OCI-LY3 (cell line): Measurements from ENCODE around the gene SEC11A.

Experiments
- H2AFZ ChIP-seq: fragments of 200-600, 300-600 bp; shearing (Covaris generic); 2 replicates; pipeline ENCODE4 v1.6.0; 2014; ENCODE audit warnings: antibody characterized with exemption, low read depth, low read length
- H3K27ac ChIP-seq: fragments of 200-600, 300-600 bp; sonication (generic); 2 replicates; pipeline ENCODE4 v1.5.1; 2014; ENCODE audit warnings: mild to moderate bottlenecking, low read length, moderate library complexity, mixed read lengths
- H3K27me3 ChIP-seq: fragments of 200-600, 300-600 bp; sonication (generic); 2 replicates; pipeline ENCODE4 v1.6.1; 2014; ENCODE audit warnings: low read depth, low read length, mixed read lengths
- H3K36me3 ChIP-seq: fragments of 200-600, 300-600 bp; sonication (generic); replicated peaks from 2 replicates; pipeline ENCODE3; 2014; ENCODE audit warnings: low read depth, low read length, mixed read lengths
- H3K4me1 ChIP-seq: fragments of 300-600, 200-600 bp; sonication (generic); 2 replicates; pipeline ENCODE4 v1.6.1; 2014; ENCODE audit warnings: low read length, mixed read lengths
- H3K4me2 ChIP-seq: fragments of 200-600, 300-600 bp; sonication (generic); 2 replicates; pipeline ENCODE4 v1.6.1; 2014; ENCODE audit warnings: low read length, mixed read lengths
- H3K4me3 ChIP-seq: fragments of 300-600, 200-600 bp; sonication (generic); 2 replicates; pipeline ENCODE4 v1.5.1; 2014; ENCODE audit warnings: antibody characterized with exemption, mild to moderate bottlenecking, low read length, moderate library complexity
- H3K79me2 ChIP-seq: fragments of 300-600, 200-600 bp; shearing (Covaris generic); 2 replicates; pipeline ENCODE4 v1.6.1; 2014; ENCODE audit warnings: mild to moderate bottlenecking, low read length, mixed read lengths
- H3K9ac ChIP-seq: fragments of 300-600, 200-600 bp; shearing (Covaris generic); 2 replicates; pipeline ENCODE4 v1.6.0; 2014; ENCODE audit warnings: mild to moderate bottlenecking, low read length, moderate library complexity
- H3K9me3 ChIP-seq: fragments of 200-600, 300-600 bp; shearing (Covaris generic); 2 replicates; pipeline ENCODE4 v1.6.1; 2014; ENCODE audit warnings: low read length, mixed read lengths; ENCODE audit not compliant: insufficient read depth
- H4K20me1 ChIP-seq: fragments of 200-600, 300-600 bp; sonication (generic); 2 replicates; pipeline ENCODE4 v1.6.1; 2016; ENCODE audit warnings: low read length, mixed read lengths; ENCODE audit not compliant: insufficient read depth
- EZH2phosphoT487 ChIP-seq: fragments of 200-600 bp; shearing (Covaris generic); IDR thresholded peaks from 2 replicates; pipeline ENCODE4 v1.6.1; 2018; ENCODE audit warnings: antibody characterized with exemption, mixed run types, low read depth
- TF ChIP-seq, protein P1 (sequence below): fragments of 200-600, 300-600 bp; sonication (generic); IDR thresholded peaks from 2 replicates; pipeline ENCODE4 v1.5.1; 2014; ENCODE audit warnings: antibody characterized with exemption, low read length, low read depth

SEC11A gene

DNA sequence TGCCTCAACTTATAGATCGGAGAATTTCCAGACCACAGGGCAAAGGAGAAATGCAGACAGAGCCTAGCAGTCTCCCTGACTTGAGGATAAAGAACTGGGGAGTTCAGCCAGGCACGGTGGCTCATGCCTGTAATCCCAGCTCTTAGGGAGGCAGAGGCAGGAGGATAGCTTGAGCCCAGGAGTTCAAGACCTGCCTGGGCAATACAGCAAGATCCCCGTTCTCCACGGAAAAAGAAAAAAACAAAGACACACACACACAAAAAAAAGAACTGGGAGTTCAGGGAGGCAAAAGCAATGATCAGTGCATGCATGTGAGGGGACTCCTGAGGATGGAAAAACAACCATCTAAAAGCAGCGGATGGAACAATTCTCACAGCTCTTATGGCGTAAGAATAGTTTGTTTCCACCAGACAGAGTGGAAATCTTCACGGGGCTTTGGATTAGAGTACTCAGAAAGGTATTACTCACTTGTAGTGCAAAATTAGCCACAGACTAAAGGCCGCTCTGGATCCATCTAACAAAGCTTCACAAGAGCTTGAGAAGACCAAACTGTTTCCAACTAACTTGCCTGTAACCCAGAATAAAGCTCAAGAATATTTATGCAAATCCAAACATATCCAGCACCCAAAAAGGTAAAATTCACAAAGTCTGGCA is 16.3 kb downstream of the SEC11A start:
- Histone ChIP-seq H3K4me1 (peaks cover 8% of the 10 kb centered on the region), H3K36me3 (no peaks in the 10 kb centered on the region), H3K27me3 (no peaks in the 10 kb centered on the region), H3K27ac (no peak overlapping the region), H4K20me1 (peaks cover 50% of the 10 kb centered on the region), H3K79me2 (peaks cover 90% of the 10 kb centered on the region), H3K9me3 (no peaks in the 10 kb centered on the region), H3K9ac (no peak overlapping the region), H2AFZ (no peak overlapping the region), H3K4me3 (no peak overlapping the region), H3K4me2 (no peak overlapping the region)
- TF ChIP-seq, protein P1, sequence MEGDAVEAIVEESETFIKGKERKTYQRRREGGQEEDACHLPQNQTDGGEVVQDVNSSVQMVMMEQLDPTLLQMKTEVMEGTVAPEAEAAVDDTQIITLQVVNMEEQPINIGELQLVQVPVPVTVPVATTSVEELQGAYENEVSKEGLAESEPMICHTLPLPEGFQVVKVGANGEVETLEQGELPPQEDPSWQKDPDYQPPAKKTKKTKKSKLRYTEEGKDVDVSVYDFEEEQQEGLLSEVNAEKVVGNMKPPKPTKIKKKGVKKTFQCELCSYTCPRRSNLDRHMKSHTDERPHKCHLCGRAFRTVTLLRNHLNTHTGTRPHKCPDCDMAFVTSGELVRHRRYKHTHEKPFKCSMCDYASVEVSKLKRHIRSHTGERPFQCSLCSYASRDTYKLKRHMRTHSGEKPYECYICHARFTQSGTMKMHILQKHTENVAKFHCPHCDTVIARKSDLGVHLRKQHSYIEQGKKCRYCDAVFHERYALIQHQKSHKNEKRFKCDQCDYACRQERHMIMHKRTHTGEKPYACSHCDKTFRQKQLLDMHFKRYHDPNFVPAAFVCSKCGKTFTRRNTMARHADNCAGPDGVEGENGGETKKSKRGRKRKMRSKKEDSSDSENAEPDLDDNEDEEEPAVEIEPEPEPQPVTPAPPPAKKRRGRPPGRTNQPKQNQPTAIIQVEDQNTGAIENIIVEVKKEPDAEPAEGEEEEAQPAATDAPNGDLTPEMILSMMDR = no peak
- TF ChIP-seq EZH2phosphoT487 = no peak

- Histone ChIP-seq H3K4me3 (no peak overlapping the region), H3K9ac (no peak overlapping the region), H3K9me3 (no peaks in the 10 kb centered on the region), H3K27me3 (no peaks in the 10 kb centered on the region), H3K27ac (no peak overlapping the region), H3K4me1 (peaks cover 8% of the 10 kb centered on the region), H3K4me2 (no peak overlapping the region), H4K20me1 (peaks cover 30% of the 10 kb centered on the region), H3K79me2 (peaks cover 88% of the 10 kb centered on the region), H3K36me3 (no peaks in the 10 kb centered on the region), H2AFZ (no peak overlapping the region)
- no peak for TF ChIP-seq EZH2phosphoT487
- TF ChIP-seq, protein P1 = no peak
These were observed 18.5 kb downstream of the SEC11A start for GRCh38 chr15:84697236-84697990.

- Histone ChIP-seq H3K9ac (no peak overlapping the region), H3K36me3 (no peaks in the 10 kb centered on the region), H3K4me1 (peaks cover 8% of the 10 kb centered on the region), H3K79me2 (peaks cover 88% of the 10 kb centered on the region), H2AFZ (no peak overlapping the region), H4K20me1 (peaks cover 30% of the 10 kb centered on the region), H3K27ac (no peak overlapping the region), H3K9me3 (no peaks in the 10 kb centered on the region), H3K4me3 (no peak overlapping the region), H3K27me3 (no peaks in the 10 kb centered on the region), H3K4me2 (no peak overlapping the region)
- no peak for TF ChIP-seq EZH2phosphoT487
- TF ChIP-seq, protein P1 = no peak
These were observed 19.2 kb downstream of the SEC11A start for GRCh38 chr15:84696757-84697156.

DNA sequence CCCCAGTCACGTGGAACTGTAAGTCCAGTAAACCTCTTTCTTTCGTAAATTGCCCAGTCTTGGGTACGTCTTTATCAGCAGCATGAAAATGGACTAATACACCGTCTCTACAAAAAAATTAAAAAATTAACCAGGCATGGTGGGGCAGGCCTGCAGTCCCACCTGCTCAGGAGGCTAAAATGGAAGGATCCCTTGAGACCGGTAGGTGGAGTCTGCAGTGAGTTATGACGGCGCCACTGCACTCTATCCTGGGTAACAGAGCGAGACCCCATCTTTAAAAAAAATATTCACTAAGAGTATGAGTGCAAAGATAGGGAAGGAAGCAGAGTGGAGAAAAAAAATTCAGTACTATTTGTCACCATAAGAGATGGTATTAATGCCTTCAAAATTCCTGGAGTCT is 25.6 kb downstream of the SEC11A start:
- Histone ChIP-seq H3K36me3 (peaks cover 28% of the 10 kb centered on the region), H3K4me3 (no peak overlapping the region)

More for the DNA sequence above, 25.6 kb downstream of the SEC11A start:
- H3K27ac ChIP-seq = no peak overlapping the region
- H3K9ac ChIP-seq = no peak overlapping the region
- H3K27me3 ChIP-seq = no peaks in the 10 kb centered on the region
- H3K4me1 ChIP-seq = peaks cover 13% of the 10 kb centered on the region
- H2AFZ ChIP-seq = no peak overlapping the region
- H3K79me2 ChIP-seq = peaks cover 32% of the 10 kb centered on the region
- H3K4me2 ChIP-seq = no peak overlapping the region
- H4K20me1 ChIP-seq = no peaks in the 10 kb centered on the region; the same call in 1 of the 2 replicates
- H3K9me3 ChIP-seq = no peaks in the 10 kb centered on the region
- TF ChIP-seq, protein P1 = no peak
- no peak for TF ChIP-seq EZH2phosphoT487
